OCI-LY7 (cell line): Measurements from ENCODE around the gene ANKS4B. TPM values are rescaled to one million over a fixed set of nuclear protein-coding genes. Genes with fewer than 3 reads are reported as not detected.

Source experiments
- BruUV-seq: library from RNA; stranded (reverse); fragments of 400-500 nt; replicated peaks from 2 replicates; lab custom pipeline; 2021; lab: Mats Ljungman, UMichigan
- CTCF ChIA-PET: fragments of 300-600 bp; sonication (Branson Sonifier 250); formaldehyde crosslinking; loops from one replicate; lab custom pipeline; 2022; ENCODE audit warnings: antibody characterized with exemption; ENCODE audit not compliant: unreplicated experiment; lab: Charles Lee
- POLR2A ChIA-PET: fragments of 300-600 bp; sonication (Branson Sonifier 250); formaldehyde crosslinking; loops from one replicate; lab custom pipeline; 2022; ENCODE audit warnings: antibody characterized with exemption; lab: Charles Lee
- DNase-seq: peaks from one replicate; pipeline ENCODE4 v3.0.0-alpha.2; 2015; ENCODE audit warnings: low spot score
- H2AFZ ChIP-seq: fragments of 200-600 bp; sonication (generic), shearing (Covaris generic); 2 replicates; pipeline ENCODE4 v1.6.1; 2014; ENCODE audit warnings: mild to moderate bottlenecking, antibody characterized with exemption, low read length, moderate library complexity
- H3K27ac ChIP-seq: fragments of 200-600 bp; sonication (generic); 2 replicates; pipeline ENCODE4 v1.5.1; 2014; ENCODE audit warnings: mixed run types, low read depth, mild to moderate bottlenecking, moderate library complexity, low read length, inconsistent platforms; ENCODE audit not compliant: poor library complexity, severe bottlenecking
- H3K36me3 ChIP-seq: fragments of 200-600 bp; sonication (generic); 2 replicates; pipeline ENCODE4 v1.6.1; 2014; ENCODE audit warnings: mild to moderate bottlenecking, antibody characterized with exemption, low read length, moderate library complexity, mixed read lengths; ENCODE audit not compliant: insufficient read depth
- H3K4me1 ChIP-seq: fragments of 200-600 bp; sonication (generic); 2 replicates; pipeline ENCODE4 v1.5.1; 2014; ENCODE audit warnings: mild to moderate bottlenecking, low read length; ENCODE audit not compliant: insufficient read depth, poor library complexity, severe bottlenecking
- H3K4me2 ChIP-seq: fragments of 200-600 bp; sonication (generic); 2 replicates; pipeline ENCODE4 v1.6.1; 2014; ENCODE audit warnings: mild to moderate bottlenecking, low read length
- H3K4me3 ChIP-seq: fragments of 200-600 bp; sonication (generic); 2 replicates; pipeline ENCODE4 v1.5.1; 2014; ENCODE audit warnings: mild to moderate bottlenecking, low read depth, low read length; ENCODE audit not compliant: poor library complexity, severe bottlenecking
- H3K79me2 ChIP-seq: fragments of 200-600 bp; sonication (generic); 2 replicates; pipeline ENCODE4 v1.6.1; 2016; ENCODE audit warnings: low read depth, mild to moderate bottlenecking, low read length, moderate library complexity, mixed read lengths; ENCODE audit not compliant: insufficient read depth
- H3K9me2 ChIP-seq: fragments of 200-600 bp; sonication (generic); 2 replicates; pipeline ENCODE4 v1.6.1; 2016; ENCODE audit warnings: mild to moderate bottlenecking, low read length, mixed read lengths; ENCODE audit not compliant: insufficient read depth
- H3K9me3 ChIP-seq: fragments of 200-600 bp; sonication (generic); 2 replicates; pipeline ENCODE4 v1.6.1; 2014; ENCODE audit warnings: mild to moderate bottlenecking, mixed run types, low read length, mixed read lengths
- H4K20me1 ChIP-seq: fragments of 200-600 bp; sonication (generic); 2 replicates; pipeline ENCODE4 v1.6.1; 2014; ENCODE audit warnings: mild to moderate bottlenecking, antibody characterized with exemption, low read length, moderate library complexity, mixed read lengths; ENCODE audit not compliant: insufficient read depth
- EZH2phosphoT487 ChIP-seq: fragments of 200-600 bp; sonication (generic); IDR thresholded peaks from 2 replicates; pipeline ENCODE4 v1.6.1; 2018; ENCODE audit warnings: low read depth, borderline replicate concordance, mild to moderate bottlenecking, mixed run types, antibody characterized with exemption, low read length, moderate library complexity, mixed read lengths
- intact Hi-C: fragments of 100-400 bp; cut with micrococcal nuclease; formaldehyde crosslinking; loops from one replicate; pipeline ENCODE4 v1.10.0; 2022; ENCODE audit not compliant: unreplicated experiment
- total RNA-seq, 2 experiments: library from RNA; depleted of rRNA in 1 of 2; stranded (reverse); fragments of >200 nt in 1 of 2; shearing (Covaris generic) in 1 of 2; gene quantifications; 2 replicates each; pipeline ENCODE4 v1.2.3, GENCODE V29; 2014 to 2022
- TF ChIP-seq, protein P1 (sequence below): fragments of 200-600 bp; sonication (generic); conservative IDR thresholded peaks from 2 replicates; pipeline ENCODE4 v1.5.1; 2014; ENCODE audit warnings: mild to moderate bottlenecking, antibody characterized with exemption, low read length, moderate library complexity, mixed read lengths

ANKS4B gene
- total RNA-seq, 2 experiments from 2014 or later: not detected

DNA sequence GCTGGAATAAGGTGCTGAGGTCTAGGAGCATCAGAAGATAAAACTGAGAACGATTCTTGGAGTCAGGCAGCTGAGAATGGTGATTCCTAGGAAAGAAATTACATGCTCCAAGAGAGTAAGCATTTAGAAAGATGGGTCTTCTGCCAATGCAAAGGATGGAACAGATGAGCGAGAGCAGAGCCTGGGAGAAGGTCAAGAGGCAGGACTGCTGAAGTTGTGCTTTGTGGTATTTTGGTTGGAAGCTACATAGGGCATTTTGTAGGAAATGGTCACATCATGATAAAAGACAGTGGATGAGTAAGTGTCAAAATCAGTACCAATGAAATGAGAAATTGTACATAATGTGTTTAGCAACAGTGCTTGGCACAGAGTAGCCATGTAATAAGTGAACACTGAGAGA, 46.0 kb downstream of the ANKS4B start:
- ChIA-PET POLR2A (interaction anchor here (0.6 to 0.9 kb wide), 2 partner anchors 21 to 281 kb away, joined by 3 to 4 read pairs; no protein-coding TSS in a partner anchor), CTCF (no interaction called here)
- H3K9me2 ChIP-seq: no peaks in the 10 kb centered on the region
- BruUV-seq: no TSS peak
- H3K4me2 ChIP-seq: no peak overlapping the region
- H4K20me1 ChIP-seq: no peaks in the 10 kb centered on the region
- no peak overlapping the region for H3K27ac ChIP-seq
- H2AFZ ChIP-seq: no peak overlapping the region
- intact Hi-C loops: loop anchor here (5.0 to 10.0 kb wide), 2 partner anchors 92 to 275 kb away; no protein-coding TSS in a partner anchor
- no peaks in the 10 kb centered on the region for H3K79me2 ChIP-seq
- peaks cover 23% of the 10 kb centered on the region for H3K4me1 ChIP-seq
- no peak overlapping the region for H3K4me3 ChIP-seq
- DNase-seq: no peak
- H3K9me3 ChIP-seq: 0 out of 2 replicates have a peak, but pooled peaks cover 6% of the 10 kb centered on the region
- no peaks in the 10 kb centered on the region for H3K36me3 ChIP-seq
- no peak for TF ChIP-seq EZH2phosphoT487
- TF ChIP-seq, protein P1, sequence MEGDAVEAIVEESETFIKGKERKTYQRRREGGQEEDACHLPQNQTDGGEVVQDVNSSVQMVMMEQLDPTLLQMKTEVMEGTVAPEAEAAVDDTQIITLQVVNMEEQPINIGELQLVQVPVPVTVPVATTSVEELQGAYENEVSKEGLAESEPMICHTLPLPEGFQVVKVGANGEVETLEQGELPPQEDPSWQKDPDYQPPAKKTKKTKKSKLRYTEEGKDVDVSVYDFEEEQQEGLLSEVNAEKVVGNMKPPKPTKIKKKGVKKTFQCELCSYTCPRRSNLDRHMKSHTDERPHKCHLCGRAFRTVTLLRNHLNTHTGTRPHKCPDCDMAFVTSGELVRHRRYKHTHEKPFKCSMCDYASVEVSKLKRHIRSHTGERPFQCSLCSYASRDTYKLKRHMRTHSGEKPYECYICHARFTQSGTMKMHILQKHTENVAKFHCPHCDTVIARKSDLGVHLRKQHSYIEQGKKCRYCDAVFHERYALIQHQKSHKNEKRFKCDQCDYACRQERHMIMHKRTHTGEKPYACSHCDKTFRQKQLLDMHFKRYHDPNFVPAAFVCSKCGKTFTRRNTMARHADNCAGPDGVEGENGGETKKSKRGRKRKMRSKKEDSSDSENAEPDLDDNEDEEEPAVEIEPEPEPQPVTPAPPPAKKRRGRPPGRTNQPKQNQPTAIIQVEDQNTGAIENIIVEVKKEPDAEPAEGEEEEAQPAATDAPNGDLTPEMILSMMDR: no peak

DNA sequence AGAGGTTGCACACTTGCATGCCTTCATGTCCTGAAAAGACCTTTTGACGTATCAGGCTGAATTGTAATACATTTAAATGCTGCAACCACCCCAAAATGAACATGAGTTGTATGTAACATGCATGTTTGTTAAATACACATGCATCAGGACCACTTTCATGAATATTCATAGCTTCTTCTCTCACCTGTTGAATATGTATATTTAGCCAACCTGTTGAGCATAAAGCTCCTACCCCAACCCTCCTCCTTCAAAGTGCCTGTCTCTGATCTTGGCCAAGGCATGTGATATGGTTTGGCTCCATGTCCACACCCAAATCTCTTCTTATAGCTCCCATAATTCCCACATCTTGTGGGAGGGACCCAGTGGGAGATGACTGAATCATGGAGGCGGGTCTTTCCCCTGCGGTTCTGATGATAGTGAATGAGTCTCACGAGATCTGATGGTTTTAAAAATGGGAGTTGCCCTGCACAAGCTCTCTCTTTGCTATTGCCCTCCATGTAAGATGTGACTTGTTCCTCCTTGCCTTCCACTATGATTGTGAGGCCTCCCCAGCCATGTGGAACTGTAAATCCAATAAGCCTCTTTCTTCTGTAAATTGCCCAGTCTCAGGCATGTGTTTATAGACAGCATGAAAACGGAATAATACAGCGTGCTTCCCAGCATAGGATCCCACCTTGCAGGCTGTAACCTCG, 48.3 kb downstream of the ANKS4B start:
- H3K36me3 ChIP-seq: no peaks in the 10 kb centered on the region
- no peaks in the 10 kb centered on the region for H4K20me1 ChIP-seq
- ChIA-PET CTCF (no interaction called here), POLR2A (interaction anchor here (0.8 kb wide), 1 partner anchor 9 kb away, joined by 3 read pairs; no protein-coding TSS in a partner anchor)
- TF ChIP-seq, protein P1: no peak
- no peak for TF ChIP-seq EZH2phosphoT487
- 0 out of 2 replicates have a peak, but pooled peaks cover 13% of the 10 kb centered on the region for H3K9me3 ChIP-seq
- no peak overlapping the region for H3K27ac ChIP-seq
- no peak for DNase-seq
- H2AFZ ChIP-seq: no peak overlapping the region
- intact Hi-C loops: no loop called here
- no peaks in the 10 kb centered on the region for H3K79me2 ChIP-seq
- H3K4me3 ChIP-seq: no peak overlapping the region
- no peaks in the 10 kb centered on the region for H3K9me2 ChIP-seq
- BruUV-seq: no TSS peak
- H3K4me2 ChIP-seq: no peak overlapping the region
- H3K4me1 ChIP-seq: peaks cover 13% of the 10 kb centered on the region
